ENCODE measurements around the gene UGT1A5.

The UGT1A5 gene

DNA sequence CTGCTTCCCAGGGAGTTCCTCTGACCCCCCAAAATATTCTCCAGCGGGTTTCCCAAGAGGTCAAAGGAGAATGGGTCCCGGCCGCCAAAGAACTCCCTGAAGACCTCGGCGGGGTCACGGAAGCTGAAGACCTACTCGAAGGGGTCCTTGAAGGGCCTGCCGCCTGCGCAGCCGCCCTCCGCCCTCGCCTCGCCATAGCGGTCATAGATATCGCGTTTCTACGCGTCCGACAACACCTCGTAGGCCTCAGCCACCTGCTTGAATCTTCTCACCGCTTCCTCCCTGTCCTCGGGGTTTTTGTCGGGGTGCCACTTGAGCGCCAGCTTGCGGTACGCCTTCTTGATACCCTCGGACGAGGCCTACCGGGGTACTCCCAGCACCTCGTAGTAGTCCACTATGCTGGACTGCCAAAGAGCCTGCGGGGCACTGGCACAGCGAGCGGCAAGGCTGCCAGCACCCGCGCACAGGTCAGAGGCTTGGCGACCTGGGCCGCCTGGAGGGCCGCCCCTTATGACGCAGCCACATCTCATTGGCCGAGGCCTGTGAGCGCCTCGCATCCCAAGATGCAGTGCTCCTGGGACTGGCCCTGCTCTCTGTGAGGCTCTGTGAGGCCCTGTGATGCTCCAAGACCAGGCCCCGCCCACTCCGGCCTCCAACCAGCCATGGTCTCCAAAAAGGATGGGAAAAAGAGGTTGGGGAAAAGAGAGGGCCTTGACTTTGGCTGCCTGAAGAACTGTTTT is 42.3 kb downstream of the UGT1A5 start:
- Histone ChIP-seq H3K36me3 (ENCODE audit: control insufficient read depth, insufficient read depth, low read length) (no peaks in the 10 kb centered on the region), H3K9ac (no peak overlapping the region), H3K79me2 (no peaks in the 10 kb centered on the region), H2AFZ (no peak overlapping the region), H3K27me3 (ENCODE audit: control insufficient read depth, insufficient read depth, low read length) (no peaks in the 10 kb centered on the region), H3K27ac (no peak overlapping the region), H3K4me1 (no peaks in the 10 kb centered on the region), H3K9me3 (ENCODE audit: control insufficient read depth, low read length) (no peaks in the 10 kb centered on the region), H3K4me2 (ENCODE audit: low read length) (no peak overlapping the region), H3K4me3 (ENCODE audit: low read depth, low read length) (no peak overlapping the region)
- TF ChIP-seq, protein P1, sequence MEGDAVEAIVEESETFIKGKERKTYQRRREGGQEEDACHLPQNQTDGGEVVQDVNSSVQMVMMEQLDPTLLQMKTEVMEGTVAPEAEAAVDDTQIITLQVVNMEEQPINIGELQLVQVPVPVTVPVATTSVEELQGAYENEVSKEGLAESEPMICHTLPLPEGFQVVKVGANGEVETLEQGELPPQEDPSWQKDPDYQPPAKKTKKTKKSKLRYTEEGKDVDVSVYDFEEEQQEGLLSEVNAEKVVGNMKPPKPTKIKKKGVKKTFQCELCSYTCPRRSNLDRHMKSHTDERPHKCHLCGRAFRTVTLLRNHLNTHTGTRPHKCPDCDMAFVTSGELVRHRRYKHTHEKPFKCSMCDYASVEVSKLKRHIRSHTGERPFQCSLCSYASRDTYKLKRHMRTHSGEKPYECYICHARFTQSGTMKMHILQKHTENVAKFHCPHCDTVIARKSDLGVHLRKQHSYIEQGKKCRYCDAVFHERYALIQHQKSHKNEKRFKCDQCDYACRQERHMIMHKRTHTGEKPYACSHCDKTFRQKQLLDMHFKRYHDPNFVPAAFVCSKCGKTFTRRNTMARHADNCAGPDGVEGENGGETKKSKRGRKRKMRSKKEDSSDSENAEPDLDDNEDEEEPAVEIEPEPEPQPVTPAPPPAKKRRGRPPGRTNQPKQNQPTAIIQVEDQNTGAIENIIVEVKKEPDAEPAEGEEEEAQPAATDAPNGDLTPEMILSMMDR (IDR thresholded peaks at IDR 0.05) = no peak

DNA sequence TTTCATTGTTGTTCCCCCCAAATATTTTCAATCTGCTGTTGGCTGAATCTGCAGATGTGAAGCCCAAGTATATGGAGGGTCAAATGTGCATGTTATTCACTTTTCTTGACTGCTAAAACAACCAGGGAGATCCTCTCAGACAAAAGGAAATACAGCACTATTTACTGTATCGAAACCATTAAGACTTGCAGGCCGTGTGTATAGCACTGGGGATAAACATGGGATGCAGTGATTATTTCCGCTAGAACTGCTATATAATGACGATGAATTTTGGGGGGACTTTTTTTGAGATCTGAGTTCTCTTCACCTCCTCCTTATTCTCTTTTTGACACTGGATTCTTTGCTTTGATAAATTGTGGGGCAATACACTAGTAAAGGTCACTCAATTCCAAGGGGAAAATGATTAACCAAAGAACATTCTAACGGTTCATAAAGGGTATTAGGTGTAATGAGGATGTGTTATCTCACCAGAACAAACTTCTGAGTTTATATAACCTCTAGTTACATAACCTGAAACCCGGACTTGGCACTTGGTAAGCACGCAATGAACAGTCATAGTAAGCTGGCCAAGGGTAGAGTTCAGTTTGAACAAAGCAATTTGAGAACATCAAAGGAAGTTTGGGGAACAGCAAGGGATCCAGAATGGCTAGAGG is 43.8 kb downstream of the UGT1A5 start:
- no peak overlapping the region for H3K4me2 ChIP-seq (ENCODE audit: low read length)
- no peaks in the 10 kb centered on the region for H3K4me1 ChIP-seq
- no peaks in the 10 kb centered on the region for H3K9me3 ChIP-seq (ENCODE audit: control insufficient read depth, low read length)
- no peaks in the 10 kb centered on the region for H3K36me3 ChIP-seq (ENCODE audit: control insufficient read depth, insufficient read depth, low read length)
- H3K79me2 ChIP-seq = no peaks in the 10 kb centered on the region
- TF ChIP-seq, protein P1 (IDR thresholded peaks at IDR 0.05) = no peak
- H3K27ac ChIP-seq = no peak overlapping the region
- no peak overlapping the region for H3K9ac ChIP-seq
- H3K4me3 ChIP-seq (ENCODE audit: low read depth, low read length) = no peak overlapping the region
- no peak overlapping the region for H2AFZ ChIP-seq
- no peaks in the 10 kb centered on the region for H3K27me3 ChIP-seq (ENCODE audit: control insufficient read depth, insufficient read depth, low read length)

DNA sequence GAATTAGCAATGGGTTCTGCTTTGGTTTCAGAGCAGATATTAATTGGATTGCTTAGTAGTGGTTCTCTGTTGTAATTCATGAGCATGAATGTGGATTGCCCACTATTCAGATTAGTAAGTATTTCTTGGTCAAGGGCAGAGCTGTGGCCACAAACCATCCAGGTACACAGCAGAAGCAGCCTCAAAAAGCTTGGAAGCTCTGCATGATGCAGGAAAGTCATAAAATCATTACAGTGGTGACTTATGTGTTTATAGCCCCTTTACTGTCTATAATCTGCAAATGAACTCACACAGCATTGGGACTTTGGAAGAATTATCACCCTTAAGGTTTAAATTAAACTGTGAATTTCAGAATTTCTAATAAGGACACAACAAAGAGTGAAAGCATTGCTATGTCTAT is 45.4 kb downstream of the UGT1A5 start:
- H3K79me2 ChIP-seq = no peaks in the 10 kb centered on the region
- H3K9ac ChIP-seq = no peak overlapping the region
- H3K36me3 ChIP-seq (ENCODE audit: control insufficient read depth, insufficient read depth, low read length) = no peaks in the 10 kb centered on the region
- H3K4me1 ChIP-seq = no peaks in the 10 kb centered on the region
- no peak overlapping the region for H3K27ac ChIP-seq
- H3K4me2 ChIP-seq (ENCODE audit: low read length) = no peak overlapping the region
- H3K4me3 ChIP-seq (ENCODE audit: low read depth, low read length) = no peak overlapping the region
- no peaks in the 10 kb centered on the region for H3K27me3 ChIP-seq (ENCODE audit: control insufficient read depth, insufficient read depth, low read length)
- H2AFZ ChIP-seq = no peak overlapping the region
- TF ChIP-seq, protein P1 (IDR thresholded peaks at IDR 0.05) = no peak
- no peaks in the 10 kb centered on the region for H3K9me3 ChIP-seq (ENCODE audit: control insufficient read depth, low read length)

DNA sequence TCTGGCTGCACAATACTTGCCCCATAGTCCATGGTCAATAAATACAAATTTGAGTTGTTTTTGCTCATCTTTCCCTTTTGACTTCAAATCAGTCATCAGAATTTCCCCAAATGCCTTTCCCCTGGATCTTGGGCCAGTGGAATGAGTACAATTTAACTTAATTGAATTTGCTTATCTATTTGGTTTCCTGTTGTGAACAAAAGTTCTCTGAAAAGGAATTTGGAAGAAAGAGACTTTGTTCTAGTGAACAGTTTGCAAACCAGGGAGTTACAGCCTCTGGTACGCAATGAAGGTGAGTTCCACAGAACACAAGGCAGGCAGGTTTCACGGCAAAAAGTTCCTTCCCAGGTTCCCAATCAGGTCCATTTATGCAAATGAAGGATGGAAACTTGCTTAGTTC is 46.1 kb downstream of the UGT1A5 start:
- Histone ChIP-seq H3K36me3 (ENCODE audit: control insufficient read depth, insufficient read depth, low read length) (no peaks in the 10 kb centered on the region), H3K4me1 (no peaks in the 10 kb centered on the region), H3K27me3 (ENCODE audit: control insufficient read depth, insufficient read depth, low read length) (no peaks in the 10 kb centered on the region), H3K9me3 (ENCODE audit: control insufficient read depth, low read length) (no peaks in the 10 kb centered on the region), H2AFZ (no peak overlapping the region), H3K4me2 (ENCODE audit: low read length) (no peak overlapping the region), H3K27ac (no peak overlapping the region), H3K4me3 (ENCODE audit: low read depth, low read length) (no peak overlapping the region), H3K9ac (no peak overlapping the region), H3K79me2 (no peaks in the 10 kb centered on the region)
- TF ChIP-seq, protein P1 (IDR thresholded peaks at IDR 0.05) = no peak

All from parathyroid adenoma (tissue), 2 donors.